Liver (tissue), 9 donors: Measurements from ENCODE around the gene XIAP. TPM values are rescaled to one million over a fixed set of nuclear protein-coding genes. Genes with fewer than 3 reads are reported as not detected.

Experiments
- DNase-seq: peaks from one replicate; pipeline ENCODE4 v3.0.0-alpha.2; 2017; ENCODE audit warnings: low spot score
- H3K27ac ChIP-seq, 2 donors: one replicate each; pipeline ENCODE4 v1.7.0; 2013; ENCODE audit warnings: inconsistent platforms in 2 of 2, low read length in 2 of 2, control low read depth in 1 of 2, low read depth in 1 of 2, mild to moderate bottlenecking in 1 of 2
- H3K27me3 ChIP-seq, 4 donors: one replicate each; pipeline versions ENCODE4 v1.6.1 to v1.7.0; 2013; ENCODE audit warnings: low read length in 3 of 4, inconsistent platforms in 1 of 4, mild to moderate bottlenecking in 1 of 4, moderate library complexity in 1 of 4; ENCODE audit not compliant: control insufficient read depth in 4 of 4, insufficient read depth in 4 of 4
- H3K36me3 ChIP-seq, 4 donors: one replicate each; pipeline versions ENCODE4 v1.6.1 to v1.7.0; 2013; ENCODE audit warnings: low read length in 3 of 4, mild to moderate bottlenecking in 3 of 4, low read depth in 1 of 4, moderate library complexity in 1 of 4; ENCODE audit not compliant: control insufficient read depth in 4 of 4, insufficient read depth in 3 of 4
- H3K4me1 ChIP-seq, 4 donors: one replicate each; pipeline versions ENCODE4 v1.6.1 to v1.7.0; 2013; ENCODE audit warnings: low read length in 3 of 4, mild to moderate bottlenecking in 3 of 4, moderate library complexity in 1 of 4; ENCODE audit not compliant: control insufficient read depth in 4 of 4, insufficient read depth in 4 of 4
- H3K4me3 ChIP-seq, 3 donors: one replicate each; pipeline versions ENCODE4 v1.6.1 to v1.7.0; 2013; ENCODE audit warnings: low read length in 3 of 3, control low read depth in 1 of 3, low read depth in 1 of 3, mild to moderate bottlenecking in 1 of 3
- H3K9ac ChIP-seq, 2 donors: one replicate each; pipeline ENCODE4 v1.7.0; 2013; ENCODE audit warnings: low read length in 2 of 2, mild to moderate bottlenecking in 2 of 2, moderate library complexity in 2 of 2, control low read depth in 1 of 2, low read depth in 1 of 2
- H3K9me3 ChIP-seq, 4 donors: one replicate each; pipeline versions ENCODE4 v1.6.1 to v1.7.0; 2013; ENCODE audit warnings: low read length in 3 of 4; ENCODE audit not compliant: control insufficient read depth in 4 of 4
- FOXA1 ChIP-seq: IDR thresholded peaks from 2 replicates; pipeline ENCODE4 v1.6.1; 2016; ENCODE audit warnings: antibody characterized with exemption
- FOXA2 ChIP-seq: IDR thresholded peaks from 2 replicates; pipeline ENCODE4 v1.6.1; 2016; ENCODE audit warnings: antibody characterized with exemption
- GABPA ChIP-seq, 2 donors: IDR thresholded peaks in 1 of 2; conservative IDR thresholded peaks in 1 of 2; 2 replicates each; pipeline ENCODE4 v1.6.1; 2016; ENCODE audit warnings: antibody characterized with exemption in 2 of 2, mild to moderate bottlenecking in 1 of 2, moderate library complexity in 1 of 2
- HNF4A ChIP-seq, 2 donors: conservative IDR thresholded peaks; 2 replicates each; pipeline ENCODE4 v1.6.1; 2016; ENCODE audit warnings: antibody characterized with exemption in 2 of 2, mild to moderate bottlenecking in 2 of 2
- JUND ChIP-seq, 2 donors: IDR thresholded peaks; 2 replicates each; pipeline ENCODE4 v1.6.1; 2016; ENCODE audit warnings: antibody characterized with exemption in 2 of 2
- RAD21 ChIP-seq, 2 donors: IDR thresholded peaks; 2 replicates each; pipeline ENCODE4 v1.6.1; 2016; ENCODE audit warnings: antibody characterized with exemption in 2 of 2, mild to moderate bottlenecking in 2 of 2
- SP1 ChIP-seq: IDR thresholded peaks from 2 replicates; pipeline ENCODE4 v1.6.1; 2018; ENCODE audit warnings: antibody characterized with exemption, mild to moderate bottlenecking
- TAF1 ChIP-seq: conservative IDR thresholded peaks from 2 replicates; pipeline ENCODE4 v1.6.1; 2016; ENCODE audit warnings: antibody characterized with exemption, mild to moderate bottlenecking
- WGBS: extraction: QIAGEN DNeasy Blood & Tissue Kit; methylation state at CpG from one replicate; pipeline ENCODE4 v1.1.7; 2013; 5-methylcytosine and 5-hydroxymethylcytosine counted together
- polyA plus RNA-seq, 2 donors: library from polyadenylated mRNA; stranded (reverse) in 1 of 2; unstranded in 1 of 2; fragments of 200-250 nt in 1 of 2; fragments of >200 nt in 1 of 2; fragmentation: Nextera tagmentation in 1 of 2; extraction: Ambion mirVana in 1 of 2; gene quantifications; one replicate each; pipeline versions ENCODE4 v1.2.1 to v1.2.3, GENCODE V29; 2013 to 2015
- total RNA-seq, 2 donors: library from RNA; depleted of rRNA; stranded (reverse); fragments of >200 nt; gene quantifications; one replicate each; pipeline ENCODE4 v1.2.3, GENCODE V29; 2014
- TF ChIP-seq, protein P1 (sequence below): IDR thresholded peaks from 2 replicates; pipeline ENCODE4 v1.6.1; 2016; ENCODE audit warnings: antibody characterized with exemption, mild to moderate bottlenecking
- TF ChIP-seq, protein P2 (sequence below): IDR thresholded peaks from 2 replicates; pipeline ENCODE4 v1.6.1; 2016; ENCODE audit warnings: antibody characterized with exemption
- donor health status: healthy.
- donor health status: healthy.
- donor health status: healthy.
- donor health status: healthy.
- donor health status: healthy.

XIAP gene
- total and polyA plus RNA-seq, 4 donors, result 7.8 to 22.8 (median 15.6) TPM

DNA sequence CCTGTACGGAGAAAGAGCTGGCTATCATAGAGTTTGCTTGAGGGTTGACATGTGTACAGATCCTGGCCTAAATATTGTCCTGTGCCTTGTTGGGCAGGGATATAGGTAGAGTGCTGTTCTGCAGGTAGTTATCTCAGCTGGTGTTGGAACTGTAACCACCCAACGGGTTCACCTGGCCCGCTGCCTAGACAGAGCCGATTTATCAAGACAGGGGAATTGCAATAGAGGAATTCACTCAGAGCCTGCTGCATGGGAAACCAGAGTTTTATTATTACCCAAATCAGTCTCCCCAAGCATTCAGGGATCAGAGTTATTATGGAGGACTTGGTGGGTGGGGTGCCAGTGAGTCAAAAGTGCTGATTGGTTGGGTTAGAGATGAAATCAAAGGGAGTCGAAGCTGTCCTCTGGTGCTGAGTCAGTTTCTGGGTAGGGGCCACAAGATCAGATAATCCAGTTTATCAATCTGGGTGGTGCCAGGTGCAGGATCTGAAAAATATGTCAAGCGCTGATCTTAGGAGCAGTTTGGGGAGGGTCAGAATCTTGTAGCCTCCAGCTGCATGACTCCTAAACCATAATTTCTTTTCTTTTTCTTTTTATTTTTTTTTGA lies 42.5 kb upstream of the XIAP start:
- no peak overlapping the region for H3K27ac ChIP-seq
- WGBS, result 72% methylated on average over 6 of the region's 6 CpGs
- DNase-seq, result no peak

DNA sequence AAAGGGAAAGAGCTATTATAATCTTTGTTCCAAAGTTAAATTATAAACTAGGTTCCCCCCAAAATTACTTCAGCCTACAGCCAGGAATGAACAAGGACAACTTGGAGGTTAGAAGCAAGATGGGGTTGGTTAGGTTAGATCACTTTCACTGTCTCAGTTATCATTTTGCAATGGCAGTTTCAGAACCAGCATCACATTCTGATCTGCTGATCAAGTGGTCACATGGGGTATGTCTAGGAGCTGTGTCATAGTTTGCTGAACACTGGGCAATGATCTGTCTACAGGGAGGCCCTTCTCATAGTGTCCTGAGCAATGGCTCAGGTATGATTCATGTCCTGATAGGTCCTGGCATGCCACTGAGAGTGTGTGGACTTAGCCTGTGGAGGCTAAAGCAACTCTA lies 41.6 kb upstream of the XIAP start:
- no peaks in the 10 kb centered on the region for H3K36me3 ChIP-seq
- H3K4me1 ChIP-seq, result no peaks in the 10 kb centered on the region
- TF ChIP-seq FOXA1 (no peak), RAD21 (IDR thresholded peaks at IDR 0.05) (no peak)
- TF ChIP-seq, protein P1, sequence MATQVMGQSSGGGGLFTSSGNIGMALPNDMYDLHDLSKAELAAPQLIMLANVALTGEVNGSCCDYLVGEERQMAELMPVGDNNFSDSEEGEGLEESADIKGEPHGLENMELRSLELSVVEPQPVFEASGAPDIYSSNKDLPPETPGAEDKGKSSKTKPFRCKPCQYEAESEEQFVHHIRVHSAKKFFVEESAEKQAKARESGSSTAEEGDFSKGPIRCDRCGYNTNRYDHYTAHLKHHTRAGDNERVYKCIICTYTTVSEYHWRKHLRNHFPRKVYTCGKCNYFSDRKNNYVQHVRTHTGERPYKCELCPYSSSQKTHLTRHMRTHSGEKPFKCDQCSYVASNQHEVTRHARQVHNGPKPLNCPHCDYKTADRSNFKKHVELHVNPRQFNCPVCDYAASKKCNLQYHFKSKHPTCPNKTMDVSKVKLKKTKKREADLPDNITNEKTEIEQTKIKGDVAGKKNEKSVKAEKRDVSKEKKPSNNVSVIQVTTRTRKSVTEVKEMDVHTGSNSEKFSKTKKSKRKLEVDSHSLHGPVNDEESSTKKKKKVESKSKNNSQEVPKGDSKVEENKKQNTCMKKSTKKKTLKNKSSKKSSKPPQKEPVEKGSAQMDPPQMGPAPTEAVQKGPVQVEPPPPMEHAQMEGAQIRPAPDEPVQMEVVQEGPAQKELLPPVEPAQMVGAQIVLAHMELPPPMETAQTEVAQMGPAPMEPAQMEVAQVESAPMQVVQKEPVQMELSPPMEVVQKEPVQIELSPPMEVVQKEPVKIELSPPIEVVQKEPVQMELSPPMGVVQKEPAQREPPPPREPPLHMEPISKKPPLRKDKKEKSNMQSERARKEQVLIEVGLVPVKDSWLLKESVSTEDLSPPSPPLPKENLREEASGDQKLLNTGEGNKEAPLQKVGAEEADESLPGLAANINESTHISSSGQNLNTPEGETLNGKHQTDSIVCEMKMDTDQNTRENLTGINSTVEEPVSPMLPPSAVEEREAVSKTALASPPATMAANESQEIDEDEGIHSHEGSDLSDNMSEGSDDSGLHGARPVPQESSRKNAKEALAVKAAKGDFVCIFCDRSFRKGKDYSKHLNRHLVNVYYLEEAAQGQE, result no peak
- no peaks in the 10 kb centered on the region for H3K9me3 ChIP-seq
- DNase-seq, result no peak
- no peak overlapping the region for H3K27ac ChIP-seq
- no peak overlapping the region for H3K9ac ChIP-seq
- H3K4me3 ChIP-seq, result no peak overlapping the region
- H3K27me3 ChIP-seq, result no peaks in the 10 kb centered on the region

More for the DNA sequence above, 42.5 kb upstream of the XIAP start:
- H3K4me3 ChIP-seq, result no peak overlapping the region
- TF ChIP-seq JUND (IDR thresholded peaks at IDR 0.05) (no peak), TAF1 (no peak)
- no peaks in the 10 kb centered on the region for H3K36me3 ChIP-seq
- H3K9me3 ChIP-seq, result no peaks in the 10 kb centered on the region
- no peaks in the 10 kb centered on the region for H3K27me3 ChIP-seq
- H3K9ac ChIP-seq, result no peak overlapping the region
- no peaks in the 10 kb centered on the region for H3K4me1 ChIP-seq

DNA sequence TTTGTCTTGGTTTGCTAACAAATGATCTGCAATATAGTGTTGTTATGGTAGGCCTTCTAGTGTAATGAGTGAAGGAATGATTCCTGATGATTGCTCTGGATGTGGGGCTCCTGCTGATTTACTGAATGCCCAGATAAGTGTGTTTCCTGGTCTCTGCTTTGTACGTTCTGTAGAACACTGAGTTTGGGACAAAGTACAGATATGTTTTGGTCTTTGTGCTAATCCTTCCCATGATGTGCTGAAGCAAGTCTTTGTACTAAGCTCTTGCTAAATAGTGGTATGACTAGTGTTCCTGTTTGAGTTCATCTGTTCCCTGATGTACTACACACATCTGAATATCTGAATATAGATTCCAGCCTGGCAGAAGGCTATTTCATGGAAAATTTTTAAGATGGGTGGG lies 36.9 kb upstream of the XIAP start:
- Histone ChIP-seq H3K9me3 (no peaks in the 10 kb centered on the region), H3K4me1 (peaks cover 0 to 4% (median 0%) of the 10 kb centered on the region in 4 donors), H3K36me3 (no peaks in the 10 kb centered on the region), H3K27ac (no peak overlapping the region), H3K9ac (no peak overlapping the region), H3K27me3 (no peaks in the 10 kb centered on the region), H3K4me3 (no peak overlapping the region)
- no peak for TF ChIP-seq FOXA2
- TF ChIP-seq RAD21 (IDR thresholded peaks at IDR 0.05), result no peak
- peak; percentile 21 for TF ChIP-seq SP1
- peak; percentile 29 to 43 for TF ChIP-seq HNF4A (conservative IDR thresholded peaks at IDR 0.05)
- no peak for TF ChIP-seq GABPA (IDR thresholded peaks at IDR 0.05 in 1 of 2, conservative IDR thresholded peaks at IDR 0.05 in 1 of 2)
- TF ChIP-seq, protein P2, sequence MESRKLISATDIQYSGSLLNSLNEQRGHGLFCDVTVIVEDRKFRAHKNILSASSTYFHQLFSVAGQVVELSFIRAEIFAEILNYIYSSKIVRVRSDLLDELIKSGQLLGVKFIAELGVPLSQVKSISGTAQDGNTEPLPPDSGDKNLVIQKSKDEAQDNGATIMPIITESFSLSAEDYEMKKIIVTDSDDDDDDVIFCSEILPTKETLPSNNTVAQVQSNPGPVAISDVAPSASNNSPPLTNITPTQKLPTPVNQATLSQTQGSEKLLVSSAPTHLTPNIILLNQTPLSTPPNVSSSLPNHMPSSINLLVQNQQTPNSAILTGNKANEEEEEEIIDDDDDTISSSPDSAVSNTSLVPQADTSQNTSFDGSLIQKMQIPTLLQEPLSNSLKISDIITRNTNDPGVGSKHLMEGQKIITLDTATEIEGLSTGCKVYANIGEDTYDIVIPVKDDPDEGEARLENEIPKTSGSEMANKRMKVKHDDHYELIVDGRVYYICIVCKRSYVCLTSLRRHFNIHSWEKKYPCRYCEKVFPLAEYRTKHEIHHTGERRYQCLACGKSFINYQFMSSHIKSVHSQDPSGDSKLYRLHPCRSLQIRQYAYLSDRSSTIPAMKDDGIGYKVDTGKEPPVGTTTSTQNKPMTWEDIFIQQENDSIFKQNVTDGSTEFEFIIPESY, result no peak
- no peak for TF ChIP-seq TAF1
- DNase-seq, result no peak
- WGBS, result 32% methylated on average over 1 of the region's 1 CpG
